Mesenchymal stem cell (in vitro differentiated cells and primary cell): Measurements from ENCODE around the gene IL1RAPL1.

Source experiments
- DNase-seq: peaks from one replicate; pipeline ENCODE4 v3.0.0-alpha.2; 2013
- H2AFZ ChIP-seq: one replicate; pipeline ENCODE4 v1.6.1; 2013; ENCODE audit warnings: low read depth, mild to moderate bottlenecking, control low read depth, inconsistent platforms, low read length, moderate library complexity
- H2AK5ac ChIP-seq: 2 replicates; pipeline ENCODE4 v1.6.1; 2013; ENCODE audit warnings: low read length, moderate library complexity, mild to moderate bottlenecking, inconsistent platforms; ENCODE audit not compliant: severe bottlenecking
- H2BK120ac ChIP-seq: one replicate; pipeline ENCODE4 v1.6.1; 2013; ENCODE audit warnings: low read depth, mild to moderate bottlenecking, inconsistent platforms, low read length, moderate library complexity
- H2BK12ac ChIP-seq, 2 experiments: one replicate each; pipeline ENCODE4 v1.6.1; 2013; ENCODE audit warnings: inconsistent platforms in 2 of 2, low read length in 2 of 2, mild to moderate bottlenecking in 2 of 2, moderate library complexity in 2 of 2, control low read depth in 1 of 2
- H2BK15ac ChIP-seq: one replicate; pipeline ENCODE4 v1.6.1; 2013; ENCODE audit warnings: mild to moderate bottlenecking, low read depth, inconsistent platforms; ENCODE audit not compliant: poor library complexity, severe bottlenecking
- H2BK5ac ChIP-seq: 2 replicates; pipeline ENCODE4 v1.6.1; 2013; ENCODE audit warnings: low read depth, mild to moderate bottlenecking, low read length, control low read depth, inconsistent platforms; ENCODE audit not compliant: poor library complexity, severe bottlenecking
- H3K14ac ChIP-seq, 2 experiments: one replicate each; pipeline ENCODE4 v1.6.1; 2013; ENCODE audit warnings: inconsistent platforms in 2 of 2, low read length in 2 of 2, control low read depth in 1 of 2, mild to moderate bottlenecking in 1 of 2, moderate library complexity in 1 of 2
- H3K18ac ChIP-seq, 2 experiments: one replicate each; pipeline ENCODE4 v1.6.1; 2013; ENCODE audit warnings: inconsistent platforms in 2 of 2, low read length in 2 of 2, control low read depth in 1 of 2, low read depth in 1 of 2, mild to moderate bottlenecking in 1 of 2
- H3K23ac ChIP-seq, 2 experiments: one replicate each; pipeline ENCODE4 v1.6.1; 2013; ENCODE audit warnings: inconsistent platforms in 2 of 2, low read length in 2 of 2, mild to moderate bottlenecking in 2 of 2, moderate library complexity in 2 of 2, control low read depth in 1 of 2
- H3K27ac ChIP-seq: 2 replicates; pipeline ENCODE4 v1.5.1; 2013; ENCODE audit warnings: mild to moderate bottlenecking, moderate library complexity, low read length, control low read depth, inconsistent platforms; ENCODE audit not compliant: poor library complexity, severe bottlenecking
- H3K27me3 ChIP-seq, 2 experiments: 2 replicates each; pipeline versions ENCODE4 v1.6.1 to v1.7.0; 2013; ENCODE audit warnings: low read length in 2 of 2, mild to moderate bottlenecking in 2 of 2, moderate library complexity in 2 of 2, control low read depth in 1 of 2, inconsistent platforms in 1 of 2; ENCODE audit not compliant: control insufficient read depth in 1 of 2, insufficient read depth in 1 of 2
- H3K36me3 ChIP-seq, 2 experiments: 2 replicates each; pipeline versions ENCODE4 v1.6.1 to v1.7.0; 2013; ENCODE audit warnings: low read length in 2 of 2, control low read depth in 1 of 2, inconsistent platforms in 1 of 2, low read depth in 1 of 2, mild to moderate bottlenecking in 1 of 2; ENCODE audit not compliant: insufficient read depth in 2 of 2, control insufficient read depth in 1 of 2
- H3K4ac ChIP-seq, 2 experiments: one replicate each; pipeline ENCODE4 v1.6.1; 2013; ENCODE audit warnings: inconsistent platforms in 2 of 2, low read length in 2 of 2, mild to moderate bottlenecking in 2 of 2, moderate library complexity in 2 of 2, control low read depth in 1 of 2, low read depth in 1 of 2
- H3K4me1 ChIP-seq: 2 replicates; pipeline ENCODE4 v1.6.1; 2013; ENCODE audit warnings: low read depth, low read length, control low read depth; ENCODE audit not compliant: control insufficient read depth, insufficient read depth
- H3K4me2 ChIP-seq: 2 replicates; pipeline ENCODE4 v1.6.1; 2013; ENCODE audit warnings: low read length, mild to moderate bottlenecking, inconsistent platforms; ENCODE audit not compliant: poor library complexity, severe bottlenecking
- H3K4me3 ChIP-seq, 2 experiments: 2 replicates each; pipeline versions ENCODE4 v1.5.1 to v1.7.0; 2013; ENCODE audit warnings: low read length in 2 of 2, mild to moderate bottlenecking in 2 of 2, control low read depth in 1 of 2, low read depth in 1 of 2; ENCODE audit not compliant: insufficient read depth in 1 of 2
- H3K79me1 ChIP-seq: replicated peaks from 2 replicates; pipeline ENCODE4 v1.6.1; 2013; ENCODE audit warnings: mild to moderate bottlenecking, control low read depth, low read length, inconsistent platforms; ENCODE audit not compliant: poor library complexity, severe bottlenecking
- H3K9ac ChIP-seq: 2 replicates; pipeline ENCODE4 v1.7.0; 2013; ENCODE audit warnings: mild to moderate bottlenecking, low read length, moderate library complexity
- H3K9me3 ChIP-seq: 2 replicates; pipeline ENCODE4 v1.7.0; 2013; ENCODE audit warnings: mild to moderate bottlenecking, low read length; ENCODE audit not compliant: control insufficient read depth
- H4K8ac ChIP-seq: one replicate; pipeline ENCODE4 v1.6.1; 2013; ENCODE audit warnings: inconsistent platforms, mild to moderate bottlenecking, low read length, moderate library complexity
- H4K91ac ChIP-seq: one replicate; pipeline ENCODE4 v1.6.1; 2013; ENCODE audit warnings: mild to moderate bottlenecking, low read length, inconsistent platforms
- WGBS: methylation state at CpG from one replicate; pipeline ENCODE4 v1.1.7; 2013; ENCODE audit warnings: mixed read lengths; 5-methylcytosine and 5-hydroxymethylcytosine counted together

The IL1RAPL1 gene

DNA sequence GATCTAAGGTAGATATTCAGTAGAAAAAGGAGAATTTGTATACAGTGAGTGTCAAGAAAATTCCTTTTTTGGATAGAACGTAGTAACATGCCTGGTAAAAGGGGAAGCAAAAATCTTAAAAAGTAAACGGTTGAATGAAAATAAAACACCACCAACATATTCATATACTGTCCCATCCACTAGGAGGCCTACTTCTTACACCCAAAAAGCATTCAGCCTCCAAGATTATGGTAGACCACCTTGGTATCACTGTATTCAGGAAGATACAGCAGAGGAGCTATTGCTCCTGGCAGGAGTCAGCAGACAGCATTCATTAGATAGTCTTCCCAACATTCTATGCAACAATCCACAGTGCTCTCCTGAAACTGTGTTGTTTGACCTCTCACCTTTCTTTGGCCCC, 1353.5 kb downstream of the IL1RAPL1 start:
- Histone ChIP-seq H3K36me3 (no peaks in the 10 kb centered on the region), H3K18ac (no peak overlapping the region)

DNA sequence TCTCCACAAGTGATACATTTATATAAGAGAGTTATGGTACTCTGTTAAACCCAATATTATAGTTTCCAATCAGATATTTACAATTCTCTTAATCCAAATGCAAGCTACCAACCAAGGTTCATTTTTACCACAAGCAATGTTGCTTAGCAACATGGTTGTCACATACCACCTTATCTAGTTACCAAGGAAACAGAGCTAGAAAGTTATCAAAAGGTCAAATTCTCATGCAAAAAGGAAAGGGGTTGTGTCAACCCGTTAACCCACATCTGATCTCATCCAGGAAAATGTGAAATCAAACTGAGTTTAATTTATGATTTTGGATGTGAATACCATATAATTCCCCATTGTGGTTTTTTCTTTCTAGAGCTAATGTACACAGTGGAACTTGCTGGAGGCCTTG, 1354.0 kb downstream of the IL1RAPL1 start:
- H3K79me1 ChIP-seq: no peaks in the 10 kb centered on the region
- no peak overlapping the region for H3K4me3 ChIP-seq
- H2BK12ac ChIP-seq: no peak overlapping the region
- no peak overlapping the region for H2BK120ac ChIP-seq
- no peaks in the 10 kb centered on the region for H3K27me3 ChIP-seq
- H3K18ac ChIP-seq: no peak overlapping the region
- H3K4me1 ChIP-seq: no peaks in the 10 kb centered on the region
- no peak overlapping the region for H2AFZ ChIP-seq
- H2AK5ac ChIP-seq: no peak overlapping the region
- peak; percentile 19 for DNase-seq
- H3K23ac ChIP-seq: no peak overlapping the region
- H2BK15ac ChIP-seq: no peak overlapping the region
- no peak overlapping the region for H3K4ac ChIP-seq
- H3K9ac ChIP-seq: no peak overlapping the region
- H3K27ac ChIP-seq: no peak overlapping the region
- no peak overlapping the region for H4K91ac ChIP-seq
- H4K8ac ChIP-seq: no peak overlapping the region
- H3K9me3 ChIP-seq: no peaks in the 10 kb centered on the region
- no peak overlapping the region for H3K4me2 ChIP-seq
- no peak overlapping the region for H3K14ac ChIP-seq
- no peaks in the 10 kb centered on the region for H3K36me3 ChIP-seq
- H2BK5ac ChIP-seq: no peak overlapping the region
- no CpG with 5 or more reads among the region's 1 CpG for WGBS

More for the DNA sequence above, 1353.5 kb downstream of the IL1RAPL1 start:
- no peak overlapping the region for H2BK120ac ChIP-seq
- no peaks in the 10 kb centered on the region for H3K4me1 ChIP-seq
- H3K9me3 ChIP-seq: no peaks in the 10 kb centered on the region
- no peak overlapping the region for H3K4me2 ChIP-seq
- H3K4me3 ChIP-seq: no peak overlapping the region
- no peak overlapping the region for H3K14ac ChIP-seq
- H2BK5ac ChIP-seq: no peak overlapping the region
- no peak overlapping the region for H2BK12ac ChIP-seq
- H3K79me1 ChIP-seq: no peaks in the 10 kb centered on the region
- H4K8ac ChIP-seq: no peak overlapping the region
- H4K91ac ChIP-seq: no peak overlapping the region
- no peak overlapping the region for H3K9ac ChIP-seq
- no peak overlapping the region for H3K23ac ChIP-seq
- no peak overlapping the region for H2AK5ac ChIP-seq
- DNase-seq: no peak
- WGBS: 100% methylated on average over 1 of the region's 2 CpGs
- no peak overlapping the region for H2BK15ac ChIP-seq
- H2AFZ ChIP-seq: no peak overlapping the region
- no peak overlapping the region for H3K27ac ChIP-seq
- no peaks in the 10 kb centered on the region for H3K27me3 ChIP-seq
- no peak overlapping the region for H3K4ac ChIP-seq

DNA sequence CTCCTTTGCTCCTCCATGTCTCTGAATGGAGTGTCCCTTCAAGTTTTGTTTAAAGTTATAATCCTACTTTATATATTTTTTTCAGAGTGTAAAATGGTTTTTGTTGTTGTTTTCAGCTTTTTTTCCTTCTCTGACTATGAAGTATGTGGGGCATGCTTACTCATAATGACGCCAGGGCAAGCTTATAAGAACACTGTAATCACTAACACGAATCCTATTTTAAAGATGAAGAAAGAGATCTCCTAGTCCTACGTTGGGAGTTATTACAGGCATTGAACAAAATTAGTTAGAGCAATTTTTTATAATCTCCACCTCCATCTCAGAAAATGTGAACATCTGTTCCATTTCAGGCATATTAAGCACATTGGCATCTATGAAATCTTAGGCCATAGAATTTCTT, 1360.0 kb downstream of the IL1RAPL1 start:
- 92% methylated on average over 2 of the region's 3 CpGs for WGBS
- H3K27ac ChIP-seq: no peak overlapping the region
- H3K14ac ChIP-seq: no peak overlapping the region
- H2BK15ac ChIP-seq: no peak overlapping the region
- no peak overlapping the region for H3K4ac ChIP-seq
- no peaks in the 10 kb centered on the region for H3K79me1 ChIP-seq
- no peak overlapping the region for H4K8ac ChIP-seq
- no peaks in the 10 kb centered on the region for H3K36me3 ChIP-seq
- H2AK5ac ChIP-seq: no peak overlapping the region
- no peaks in the 10 kb centered on the region for H3K9me3 ChIP-seq
- H4K91ac ChIP-seq: no peak overlapping the region
- H3K23ac ChIP-seq: no peak overlapping the region
- no peaks in the 10 kb centered on the region for H3K4me1 ChIP-seq
- H2BK120ac ChIP-seq: no peak overlapping the region
- H3K27me3 ChIP-seq: no peaks in the 10 kb centered on the region
- no peak overlapping the region for H3K4me2 ChIP-seq
- H2BK12ac ChIP-seq: no peak overlapping the region
- H3K4me3 ChIP-seq: no peak overlapping the region
- H3K18ac ChIP-seq: no peak overlapping the region
- no peak overlapping the region for H3K9ac ChIP-seq
- H2BK5ac ChIP-seq: no peak overlapping the region
- no peak overlapping the region for H2AFZ ChIP-seq
- no peak for DNase-seq

DNA sequence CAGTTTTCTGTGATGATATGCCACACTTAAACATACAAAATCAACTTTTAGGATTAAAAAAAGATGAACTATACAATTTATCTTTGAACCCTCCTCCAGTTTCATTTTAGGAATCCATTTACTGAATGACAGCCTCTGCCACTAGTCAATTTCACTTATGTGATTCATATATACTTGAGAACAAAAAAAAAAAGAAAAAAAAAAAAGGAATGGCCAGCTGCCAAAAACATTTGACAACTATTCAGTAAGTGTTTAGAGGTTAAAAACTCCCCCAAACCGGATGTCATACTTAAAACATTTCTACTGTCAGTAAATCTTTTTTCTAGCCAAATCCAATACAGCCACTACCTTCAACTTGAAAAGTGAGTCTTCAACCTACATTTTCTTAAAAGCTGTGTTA, 1361.4 kb downstream of the IL1RAPL1 start:
- no peak overlapping the region for H2AK5ac ChIP-seq
- 22% methylated on average over 1 of the region's 1 CpG for WGBS
- H3K4ac ChIP-seq: no peak overlapping the region
- H4K8ac ChIP-seq: no peak overlapping the region
- no peak overlapping the region for H3K23ac ChIP-seq
- H3K18ac ChIP-seq: no peak overlapping the region
- H4K91ac ChIP-seq: no peak overlapping the region
- no peak overlapping the region for H2AFZ ChIP-seq
- H3K36me3 ChIP-seq: no peaks in the 10 kb centered on the region
- DNase-seq: peak; percentile 26
- no peaks in the 10 kb centered on the region for H3K9me3 ChIP-seq
- H2BK120ac ChIP-seq: no peak overlapping the region
- H3K27ac ChIP-seq: no peak overlapping the region
- no peak overlapping the region for H2BK12ac ChIP-seq
- no peaks in the 10 kb centered on the region for H3K27me3 ChIP-seq
- H3K79me1 ChIP-seq: no peaks in the 10 kb centered on the region
- no peak overlapping the region for H3K4me3 ChIP-seq
- no peak overlapping the region for H2BK5ac ChIP-seq
- H2BK15ac ChIP-seq: no peak overlapping the region
- H3K4me2 ChIP-seq: no peak overlapping the region
- H3K4me1 ChIP-seq: no peaks in the 10 kb centered on the region
- no peak overlapping the region for H3K9ac ChIP-seq
- no peak overlapping the region for H3K14ac ChIP-seq
